Measurements from ENCODE around the gene MRPL36.

Gene MRPL36

GRCh38 chr5:1770443-1770802 lies 29.2 kb downstream of the MRPL36 start:
- no peak for DNase-seq (ENCODE audit: low read depth in 1 of 2, low spot score in 1 of 2)
- no peak overlapping the region for H3K4me3 ChIP-seq (replicated peaks; ENCODE audit: insufficient read depth, low read length)
- TF ChIP-seq REST (IDR thresholded peaks at IDR 0.05; ENCODE audit: insufficient replicate concordance, low read depth) (no peak), GABPA (IDR thresholded peaks at IDR 0.05; ENCODE audit: low read depth) (no peak), CTCF (IDR thresholded peaks at IDR 0.05; ENCODE audit: insufficient read depth, low read length) (no peak), POLR2AphosphoS5 (IDR thresholded peaks at IDR 0.05; ENCODE audit: low read depth) (no peak), SPI1 (IDR thresholded peaks at IDR 0.05; ENCODE audit: borderline replicate concordance, low read depth) (no peak)
- H3K27me3 ChIP-seq (ENCODE audit: insufficient read depth, poor library complexity, severe bottlenecking): no peaks in the 10 kb centered on the region
- no peak overlapping the region for H3K27ac ChIP-seq (replicated peaks)

- Histone ChIP-seq H3K27ac (replicated peaks) (no peak overlapping the region), H3K27me3 (ENCODE audit: insufficient read depth, poor library complexity, severe bottlenecking) (no peaks in the 10 kb centered on the region), H3K4me3 (replicated peaks; ENCODE audit: insufficient read depth, low read length) (no peak overlapping the region)
- DNase-seq (ENCODE audit: low read depth in 1 of 2, low spot score in 1 of 2): no peak
- TF ChIP-seq SPI1 (IDR thresholded peaks at IDR 0.05; ENCODE audit: borderline replicate concordance, low read depth) (no peak), REST (IDR thresholded peaks at IDR 0.05; ENCODE audit: insufficient replicate concordance, low read depth) (no peak), GABPA (IDR thresholded peaks at IDR 0.05; ENCODE audit: low read depth) (no peak), CTCF (IDR thresholded peaks at IDR 0.05; ENCODE audit: insufficient read depth, low read length) (no peak), POLR2AphosphoS5 (IDR thresholded peaks at IDR 0.05; ENCODE audit: low read depth) (no peak)
These were observed 29.7 kb downstream of the MRPL36 start for GRCh38 chr5:1769752-1770442.

- H3K27me3 ChIP-seq (ENCODE audit: insufficient read depth, poor library complexity, severe bottlenecking): no peaks in the 10 kb centered on the region
- TF ChIP-seq CTCF (IDR thresholded peaks at IDR 0.05; ENCODE audit: insufficient read depth, low read length): no peak
- no peak for TF ChIP-seq REST (IDR thresholded peaks at IDR 0.05; ENCODE audit: insufficient replicate concordance, low read depth)
- no peak for TF ChIP-seq POLR2AphosphoS5 (IDR thresholded peaks at IDR 0.05; ENCODE audit: low read depth)
- TF ChIP-seq GABPA (IDR thresholded peaks at IDR 0.05; ENCODE audit: low read depth): no peak
- TF ChIP-seq SPI1 (IDR thresholded peaks at IDR 0.05; ENCODE audit: borderline replicate concordance, low read depth): no peak
- H3K4me3 ChIP-seq (replicated peaks; ENCODE audit: insufficient read depth, low read length): no peak overlapping the region
- H3K27ac ChIP-seq (replicated peaks): no peak overlapping the region
- DNase-seq (ENCODE audit: low read depth in 1 of 2, low spot score in 1 of 2): no peak
These were observed 30.5 kb downstream of the MRPL36 start for GRCh38 chr5:1769017-1769640.

Measured in HL-60 (cell line).